T1000 (cell line): Measurements from ENCODE around the gene ZNF862.
"Not testable (repeated sequence)": the region's sequence is repeated elsewhere in the genome, so short reads cannot be mapped to it uniquely, and the experiment has no call there.

ENCODE experiments used
- DNase-seq: peaks from one replicate; lab custom pipeline; 2025; ENCODE audit warnings: mixed read lengths; lab: John Stamatoyannopoulos, UW

Gene ZNF862

GRCh38 chr7:149824748-149825566 is 13.2 kb upstream of the ZNF862 start:
- no peak for DNase-seq

- no peak for DNase-seq
These were observed 12.4 kb upstream of the ZNF862 start for GRCh38 chr7:149825567-149826343.

GRCh38 chr7:149826344-149827088 is 11.7 kb upstream of the ZNF862 start:
- no peak for DNase-seq

- no peak for DNase-seq
These were observed 10.8 kb upstream of the ZNF862 start for GRCh38 chr7:149827089-149827981.

GRCh38 chr7:149828357-149829309 is 9.5 kb upstream of the ZNF862 start:
- DNase-seq = no peak

- DNase-seq = not testable (repeated sequence)
These were observed 7.6 kb upstream of the ZNF862 start for GRCh38 chr7:149830527-149830926.

GRCh38 chr7:149830997-149831740 is 7.0 kb upstream of the ZNF862 start:
- no peak for DNase-seq

GRCh38 chr7:149831741-149832219 is 6.4 kb upstream of the ZNF862 start:
- no peak for DNase-seq

GRCh38 chr7:149832332-149833041 is 5.7 kb upstream of the ZNF862 start:
- no peak for DNase-seq

GRCh38 chr7:149833495-149834130 is 4.6 kb upstream of the ZNF862 start:
- DNase-seq = no peak

GRCh38 chr7:149834601-149835000 is 3.6 kb upstream of the ZNF862 start:
- no peak for DNase-seq

GRCh38 chr7:149836434-149836833 is 1.7 kb upstream of the ZNF862 start:
- no peak for DNase-seq

GRCh38 chr7:149837564-149838223 is 481 bp upstream of the ZNF862 start:
- DNase-seq = no peak

GRCh38 chr7:149838992-149839408 is 825 bp downstream of the ZNF862 start:
- no peak for DNase-seq

GRCh38 chr7:149839933-149840332 is 1.8 kb downstream of the ZNF862 start:
- DNase-seq = no peak

- no peak for DNase-seq
These were observed 5.4 kb downstream of the ZNF862 start for GRCh38 chr7:149843566-149843965.

- no peak for DNase-seq
These were observed 6.3 kb downstream of the ZNF862 start for GRCh38 chr7:149844445-149844844.
